Activated CD4-positive, alpha-beta T cell treated with anti-CD3 and anti-CD28 coated beads, Interleukin-2, Interleukin-6, amounts not matched to agents 100 ng/mL and 50 ng/mL, durations not matched to agents 16 hours and 8 hours (primary cell): ENCODE results near the gene KRT73.

Experiments
- DNase-seq: peaks from one replicate; pipeline ENCODE4 v3.0.0-alpha.2; 2020

Gene KRT73

GRCh38 chr12:52616680-52617402 is 1.5 kb downstream of the KRT73 start:
- DNase-seq, result no peak

- DNase-seq, result no peak
Observed at GRCh38 chr12:52615912-52616311, 2.4 kb downstream of the KRT73 start.

- DNase-seq, result no peak
Observed at GRCh38 chr12:52615208-52615868, 3.0 kb downstream of the KRT73 start.

- DNase-seq, result no peak
Observed at GRCh38 chr12:52614381-52615207, 3.8 kb downstream of the KRT73 start.

GRCh38 chr12:52613384-52614030 is 4.9 kb downstream of the KRT73 start:
- DNase-seq, result no peak

- no peak for DNase-seq
Observed at GRCh38 chr12:52612431-52613383, 5.7 kb downstream of the KRT73 start.

GRCh38 chr12:52611080-52611468 is 7.3 kb downstream of the KRT73 start:
- DNase-seq, result no peak

GRCh38 chr12:52608826-52609630 is 9.3 kb downstream of the KRT73 start:
- DNase-seq, result no peak

- DNase-seq, result no peak
Observed at GRCh38 chr12:52608161-52608560, 10.2 kb downstream of the KRT73 start.

- DNase-seq, result no peak
Observed at GRCh38 chr12:52607314-52607713, 11.0 kb downstream of the KRT73 start.

- no peak for DNase-seq
Observed at GRCh38 chr12:52606581-52607218, 11.7 kb downstream of the KRT73 start.

GRCh38 chr12:52606096-52606495 is 12.3 kb downstream of the KRT73 start:
- DNase-seq, result no peak

- no peak for DNase-seq
Observed at GRCh38 chr12:52605542-52605941, 12.8 kb downstream of the KRT73 start.

GRCh38 chr12:52604859-52605258 is 13.5 kb downstream of the KRT73 start:
- no peak for DNase-seq

- no peak for DNase-seq
Observed at GRCh38 chr12:52603314-52603713, 15.0 kb downstream of the KRT73 start.

GRCh38 chr12:52602552-52602951 is 15.8 kb downstream of the KRT73 start:
- DNase-seq, result no peak

- DNase-seq, result no peak
Observed at GRCh38 chr12:52601671-52602070, 16.7 kb downstream of the KRT73 start.

- DNase-seq, result no peak
Observed at GRCh38 chr12:52600941-52601481, 17.3 kb downstream of the KRT73 start, which contains the start of gene KRT72. TSS of gene KRT72 (minus strand) at chr12:52601463. CDS start at chr12:52601452, 11 bp downstream.

- no peak for DNase-seq
Observed at GRCh38 chr12:52600475-52600874, 17.9 kb downstream of the KRT73 start.

GRCh38 chr12:52600071-52600470 is 18.3 kb downstream of the KRT73 start:
- DNase-seq, result no peak
